HEK293 (cell line): ENCODE results near the gene TMEM128.
"Not testable (repeated sequence)": the region's sequence is repeated elsewhere in the genome, so short reads cannot be mapped to it uniquely, and the experiment has no call there.

Experiments
- CTCF ChIA-PET: fragments of 350-600 bp; formaldehyde crosslinking; extraction: SDS; loops from one replicate; lab custom pipeline; 2021; ENCODE audit warnings: antibody characterized with exemption; lab: Yijun Ruan, JAX
- POLR2A ChIA-PET: fragments of 300-600 bp; formaldehyde crosslinking; extraction: SDS; loops from one replicate; lab custom pipeline; 2020; ENCODE audit warnings: antibody characterized with exemption, inconsistent platforms; lab: Yijun Ruan, JAX
- H3K27ac ChIP-seq: fragments of 200-500 bp; sonication (Bioruptor generic); 2 replicates; pipeline ENCODE4 v1.5.1; 2014; ENCODE audit warnings: low read depth, low read length, control low read depth, inconsistent platforms; ENCODE audit errors: extremely low read depth
- H3K36me3 ChIP-seq, 2 experiments: fragments of 200-500 bp in 1 of 2; sonication (Bioruptor generic) in 1 of 2; 1 replicate in 1 of 2; 2 replicates in 1 of 2; pipeline ENCODE4 v1.5.1; 2014 to 2017; ENCODE audit warnings: inconsistent platforms in 2 of 2, low read length in 2 of 2; ENCODE audit not compliant: control insufficient read depth in 2 of 2, insufficient read depth in 1 of 2
- H3K4me1 ChIP-seq: fragments of 200-500 bp; sonication (Bioruptor generic); 2 replicates; pipeline ENCODE4 v1.5.1; 2014; ENCODE audit warnings: mild to moderate bottlenecking, low read length, inconsistent platforms; ENCODE audit not compliant: control insufficient read depth, insufficient read depth
- H3K4me3 ChIP-seq: 2 replicates; pipeline ENCODE4 v1.5.1; 2011; ENCODE audit warnings: low read depth, mild to moderate bottlenecking, control low read depth, low read length, moderate library complexity
- H3K9me3 ChIP-seq: fragments of 200-500 bp; sonication (Bioruptor generic); 2 replicates; pipeline ENCODE4 v1.5.1; 2014; ENCODE audit warnings: low read depth, low read length, inconsistent platforms; ENCODE audit not compliant: control insufficient read depth, insufficient read depth
- AEBP2 ChIP-seq: fragments of 450-650 bp; formaldehyde crosslinking; IDR thresholded peaks from 2 replicates; pipeline ENCODE4 v1.5.1; 2016; ENCODE audit warnings: missing biosample characterization, missing genetic modification characterization, borderline replicate concordance
- BCL11A ChIP-seq: fragments of 450-650 bp; formaldehyde crosslinking; IDR thresholded peaks from 2 replicates; pipeline ENCODE4 v1.5.1; 2016; ENCODE audit warnings: low read depth, missing biosample characterization, missing genetic modification characterization
- BCL11B ChIP-seq: fragments of 450-650 bp; formaldehyde crosslinking; IDR thresholded peaks from 2 replicates; pipeline ENCODE4 v1.5.1; 2016; ENCODE audit warnings: low read depth, missing biosample characterization, missing genetic modification characterization
- OVOL3 ChIP-seq: fragments of 450-650 bp; formaldehyde crosslinking; IDR thresholded peaks from 2 replicates; pipeline ENCODE4 v1.5.1; 2016; ENCODE audit warnings: missing biosample characterization, missing genetic modification characterization
- ZFP3 ChIP-seq: fragments of 450-650 bp; formaldehyde crosslinking; IDR thresholded peaks from 2 replicates; pipeline ENCODE4 v1.5.1; 2016; ENCODE audit warnings: low read depth, missing biosample characterization, missing genetic modification characterization
- ZNF121 ChIP-seq: fragments of 450-650 bp; formaldehyde crosslinking; IDR thresholded peaks from 2 replicates; pipeline ENCODE4 v1.5.1; 2016; ENCODE audit warnings: missing biosample characterization, missing genetic modification characterization
- ZNF174 ChIP-seq: fragments of 450-650 bp; formaldehyde crosslinking; IDR thresholded peaks from 2 replicates; pipeline ENCODE4 v1.5.0; 2017; ENCODE audit warnings: missing biosample characterization, mild to moderate bottlenecking, missing genetic modification characterization
- ZNF335 ChIP-seq: fragments of 450-650 bp; formaldehyde crosslinking; conservative IDR thresholded peaks from 2 replicates; pipeline ENCODE4 v1.5.1; 2016; ENCODE audit warnings: missing biosample characterization, missing genetic modification characterization
- ZNF341 ChIP-seq: fragments of 450-650 bp; formaldehyde crosslinking; IDR thresholded peaks from 2 replicates; pipeline ENCODE4; 2016; ENCODE audit warnings: low read depth, missing biosample characterization, missing genetic modification characterization
- ZNF398 ChIP-seq: fragments of 450-650 bp; formaldehyde crosslinking; IDR thresholded peaks from 2 replicates; pipeline ENCODE4 v1.5.1; 2017; ENCODE audit warnings: missing biosample characterization, missing genetic modification characterization
- ZNF549 ChIP-seq: fragments of 450-650 bp; IDR thresholded peaks from 2 replicates; pipeline ENCODE4 v1.5.1; 2018; ENCODE audit warnings: missing biosample characterization, missing genetic modification characterization, mild to moderate bottlenecking, inconsistent platforms, moderate library complexity
- ZNF585B ChIP-seq: fragments of 450-650 bp; formaldehyde crosslinking; IDR thresholded peaks from 2 replicates; pipeline ENCODE4 v1.5.1; 2016; ENCODE audit warnings: missing biosample characterization, missing genetic modification characterization
- ZNF596 ChIP-seq: fragments of 450-650 bp; IDR thresholded peaks from 2 replicates; pipeline ENCODE4 v1.5.0; 2018; ENCODE audit warnings: missing biosample characterization, mild to moderate bottlenecking, missing genetic modification characterization, moderate library complexity
- ZNF623 ChIP-seq: fragments of 450-650 bp; formaldehyde crosslinking; IDR thresholded peaks from 2 replicates; pipeline ENCODE4 v1.5.1; 2016; ENCODE audit warnings: missing biosample characterization, missing genetic modification characterization
- ZNF624 ChIP-seq: fragments of 450-650 bp; formaldehyde crosslinking; IDR thresholded peaks from 2 replicates; pipeline ENCODE4 v1.5.1; 2017; ENCODE audit warnings: missing biosample characterization, missing genetic modification characterization
- ZNF645 ChIP-seq: fragments of 450-650 bp; formaldehyde crosslinking; IDR thresholded peaks from 2 replicates; pipeline ENCODE4; 2016; ENCODE audit warnings: missing biosample characterization, missing genetic modification characterization
- ZNF747 ChIP-seq: fragments of 450-650 bp; formaldehyde crosslinking; IDR thresholded peaks from 2 replicates; pipeline ENCODE4 v1.5.1; 2016; ENCODE audit warnings: missing biosample characterization, missing genetic modification characterization

The TMEM128 gene

GRCh38 chr4:4247696-4248028 lies 361 bp downstream of the TMEM128 start:
- Histone ChIP-seq H3K27ac (peak overlapping the region; percentile 71; the same call in 1 of the 2 replicates), H3K9me3 (no peaks in the 10 kb centered on the region), H3K4me1 (no peaks in the 10 kb centered on the region), H3K36me3 (peaks cover 10 to 31% of the 10 kb centered on the region in 2 experiments)
- TF ChIP-seq ZNF747 (tag by site-specific recombination) (no peak), ZNF624 (tag by site-specific recombination) (no peak), BCL11B (tag by site-specific recombination) (no peak), ZNF596 (no peak), ZNF623 (tag by site-specific recombination) (no peak), OVOL3 (tag by site-specific recombination) (no peak), ZNF585B (tag by site-specific recombination) (no peak), ZFP3 (no peak)
- TF ChIP-seq, all 188 proteins: peak for 0
- ChIA-PET POLR2A (interaction anchor here (1.2 kb wide), 1 partner anchor 42 kb away, joined by 3 read pairs; the partner anchor contains the start of gene LYAR), CTCF (interaction anchor here (0.7 to 1.0 kb wide), 2 partner anchors 12 to 32 kb away, joined by 3 read pairs; no protein-coding TSS in a partner anchor)
- H3K4me3 ChIP-seq: peak overlapping the region; percentile 79

- no peak overlapping the region for H3K4me3 ChIP-seq
- H3K9me3 ChIP-seq: no peaks in the 10 kb centered on the region
- no peak overlapping the region for H3K27ac ChIP-seq
- no peak for TF ChIP-seq ZNF121
- no peak for TF ChIP-seq AEBP2 (tag by site-specific recombination)
- no peak for TF ChIP-seq BCL11A
- TF ChIP-seq ZNF335 (tag by site-specific recombination): no peak
- TF ChIP-seq ZNF549 (tag by site-specific recombination): no peak
- no peak for TF ChIP-seq ZNF341 (tag by site-specific recombination)
- TF ChIP-seq ZNF174 (tag by site-specific recombination): no peak
- no peak for TF ChIP-seq ZNF645 (tag by site-specific recombination)
- TF ChIP-seq ZNF398: no peak
- TF ChIP-seq BCL11B (tag by site-specific recombination): no peak
- ChIA-PET CTCF (no interaction called here), POLR2A (no interaction called here)
- H3K36me3 ChIP-seq: peaks cover 18 to 53% of the 10 kb centered on the region in 2 experiments
- no peaks in the 10 kb centered on the region for H3K4me1 ChIP-seq
Measured at GRCh38 chr4:4245172-4245571, 2.9 kb downstream of the TMEM128 start.

- H3K9me3 ChIP-seq, H3K4me3 ChIP-seq, H3K4me1 ChIP-seq, CTCF ChIA-PET, H3K27ac ChIP-seq, POLR2A ChIA-PET: not testable (repeated sequence)
- peaks cover 8 to 82% of the 10 kb centered on the region in 2 experiments; a peak in 2 of 3 replicates for H3K36me3 ChIP-seq
Measured at GRCh38 chr4:4239551-4239950, 8.5 kb downstream of the TMEM128 start.
